Progenitor cell of endocrine pancreas (in vitro differentiated cells): ENCODE data around the gene MDM1. TPM values are rescaled to one million over a fixed set of nuclear protein-coding genes. Genes with fewer than 3 reads are reported as not detected.

Experiments used
- DNase-seq: peaks from one replicate; pipeline ENCODE4 v3.0.0; 2021; ENCODE audit warnings: low spot score; ENCODE audit not compliant: unreplicated experiment
- H3K27ac Mint-ChIP-seq: 2 replicates; pipeline ENCODE4 v1.8.0; 2021; ENCODE audit warnings: mild to moderate bottlenecking, moderate library complexity, mixed read lengths
- H3K27me3 Mint-ChIP-seq: 2 replicates; pipeline ENCODE4 v1.8.0; 2021; ENCODE audit warnings: mixed read lengths
- H3K36me3 Mint-ChIP-seq: 2 replicates; pipeline ENCODE4 v1.8.0; 2022; ENCODE audit warnings: mixed read lengths; ENCODE audit not compliant: insufficient read depth
- H3K4me1 Mint-ChIP-seq: 2 replicates; pipeline ENCODE4 v1.8.0; 2021; ENCODE audit warnings: low read depth, mixed read lengths
- H3K4me3 Mint-ChIP-seq: 2 replicates; pipeline ENCODE4 v1.8.0; 2021; ENCODE audit warnings: low read depth, mild to moderate bottlenecking, moderate library complexity, mixed read lengths
- H3K9me3 Mint-ChIP-seq: 2 replicates; pipeline ENCODE4 v1.8.0; 2021; ENCODE audit warnings: low read depth, mixed read lengths
- total RNA-seq: library from RNA; stranded (reverse); gene quantifications from 2 replicates; pipeline ENCODE4 v1.2.1, GENCODE V29; 2021
- TF ChIP-seq, protein P1 (sequence below): fragments of 200-600 bp; sonication (generic); IDR thresholded peaks from one replicate; pipeline ENCODE4 v1.5.0; 2021; ENCODE audit warnings: antibody characterized with exemption, mild to moderate bottlenecking; ENCODE audit not compliant: unreplicated experiment

The MDM1 gene
- total RNA-seq, 1 donor from 2014 or later = 24.6 TPM

DNA sequence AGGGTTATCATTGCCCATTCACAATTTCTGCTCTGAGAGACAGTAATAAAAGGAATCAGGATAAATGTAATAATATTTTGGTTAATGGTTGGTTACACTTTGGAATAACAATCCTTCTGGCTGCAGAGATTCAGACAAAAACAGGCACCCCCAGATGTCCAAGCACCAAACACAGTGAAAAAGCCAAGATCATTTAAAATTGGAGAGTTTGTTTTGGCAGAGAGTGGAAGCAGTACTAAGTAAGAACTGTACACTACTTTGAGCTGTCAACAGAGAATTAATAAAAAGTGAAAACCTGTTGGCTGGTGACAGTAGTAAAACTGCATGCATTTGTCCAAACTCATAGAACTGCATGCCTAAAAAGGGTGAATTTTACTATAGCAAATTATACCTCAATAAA, 63.2 kb downstream of the MDM1 start:
- Mint-ChIP-seq H3K27me3 (peaks cover 3% of the 10 kb centered on the region), H3K27ac (no peak overlapping the region), H3K4me1 (no peaks in the 10 kb centered on the region), H3K36me3 (no peaks in the 10 kb centered on the region), H3K4me3 (no peak overlapping the region), H3K9me3 (no peaks in the 10 kb centered on the region)
- DNase-seq = no peak
- TF ChIP-seq, protein P1, sequence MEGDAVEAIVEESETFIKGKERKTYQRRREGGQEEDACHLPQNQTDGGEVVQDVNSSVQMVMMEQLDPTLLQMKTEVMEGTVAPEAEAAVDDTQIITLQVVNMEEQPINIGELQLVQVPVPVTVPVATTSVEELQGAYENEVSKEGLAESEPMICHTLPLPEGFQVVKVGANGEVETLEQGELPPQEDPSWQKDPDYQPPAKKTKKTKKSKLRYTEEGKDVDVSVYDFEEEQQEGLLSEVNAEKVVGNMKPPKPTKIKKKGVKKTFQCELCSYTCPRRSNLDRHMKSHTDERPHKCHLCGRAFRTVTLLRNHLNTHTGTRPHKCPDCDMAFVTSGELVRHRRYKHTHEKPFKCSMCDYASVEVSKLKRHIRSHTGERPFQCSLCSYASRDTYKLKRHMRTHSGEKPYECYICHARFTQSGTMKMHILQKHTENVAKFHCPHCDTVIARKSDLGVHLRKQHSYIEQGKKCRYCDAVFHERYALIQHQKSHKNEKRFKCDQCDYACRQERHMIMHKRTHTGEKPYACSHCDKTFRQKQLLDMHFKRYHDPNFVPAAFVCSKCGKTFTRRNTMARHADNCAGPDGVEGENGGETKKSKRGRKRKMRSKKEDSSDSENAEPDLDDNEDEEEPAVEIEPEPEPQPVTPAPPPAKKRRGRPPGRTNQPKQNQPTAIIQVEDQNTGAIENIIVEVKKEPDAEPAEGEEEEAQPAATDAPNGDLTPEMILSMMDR = no peak

DNA sequence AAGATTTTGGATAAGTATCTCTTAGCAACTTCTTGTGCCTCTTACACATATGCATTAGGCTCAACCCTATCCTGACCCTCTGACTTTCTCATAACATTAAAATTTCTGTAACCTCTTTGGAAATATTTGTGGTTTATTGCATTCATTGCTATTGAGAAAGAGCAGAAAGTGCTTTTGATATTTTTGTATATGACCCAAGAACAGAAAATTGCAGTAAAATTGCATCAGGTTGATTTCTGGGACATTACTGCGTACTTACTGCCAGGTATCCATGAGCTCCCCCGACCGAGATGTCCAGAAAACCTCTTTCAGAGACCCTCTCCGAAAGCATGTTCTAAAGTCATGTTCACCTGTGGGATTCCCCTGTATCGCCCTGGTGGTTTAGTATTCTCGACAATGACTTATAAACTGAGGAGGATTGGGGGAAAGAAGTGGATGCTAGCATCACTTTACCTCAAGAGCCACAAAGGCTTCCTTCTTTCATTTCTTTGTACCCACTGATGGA, 64.2 kb downstream of the MDM1 start:
- H3K27ac Mint-ChIP-seq = no peak overlapping the region
- TF ChIP-seq, protein P1 = no peak
- no peak overlapping the region for H3K4me3 Mint-ChIP-seq
- H3K27me3 Mint-ChIP-seq = peaks cover 3% of the 10 kb centered on the region
- no peak for DNase-seq
- no peaks in the 10 kb centered on the region for H3K4me1 Mint-ChIP-seq
- no peaks in the 10 kb centered on the region for H3K36me3 Mint-ChIP-seq
- no peaks in the 10 kb centered on the region for H3K9me3 Mint-ChIP-seq

DNA sequence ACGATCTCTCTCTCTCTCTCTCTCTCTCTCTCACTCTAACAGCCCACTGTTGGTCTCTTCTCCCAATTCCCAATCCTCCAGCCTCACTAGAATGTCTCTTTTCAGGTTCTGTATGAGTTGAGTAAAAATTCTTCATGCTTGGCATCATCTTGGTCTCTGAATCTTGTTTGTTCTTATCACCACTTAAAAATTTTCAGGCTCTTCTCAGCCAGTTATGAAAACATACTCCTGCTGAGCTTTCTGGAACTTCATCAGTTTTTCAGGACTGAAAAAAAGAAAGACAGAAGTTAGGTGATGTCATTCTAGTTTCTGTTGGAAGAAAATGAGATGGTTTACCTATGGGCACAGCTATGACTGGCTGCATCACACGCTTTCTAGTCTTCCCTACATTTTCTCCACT, 67.3 kb downstream of the MDM1 start:
- no peaks in the 10 kb centered on the region for H3K36me3 Mint-ChIP-seq

DNA sequence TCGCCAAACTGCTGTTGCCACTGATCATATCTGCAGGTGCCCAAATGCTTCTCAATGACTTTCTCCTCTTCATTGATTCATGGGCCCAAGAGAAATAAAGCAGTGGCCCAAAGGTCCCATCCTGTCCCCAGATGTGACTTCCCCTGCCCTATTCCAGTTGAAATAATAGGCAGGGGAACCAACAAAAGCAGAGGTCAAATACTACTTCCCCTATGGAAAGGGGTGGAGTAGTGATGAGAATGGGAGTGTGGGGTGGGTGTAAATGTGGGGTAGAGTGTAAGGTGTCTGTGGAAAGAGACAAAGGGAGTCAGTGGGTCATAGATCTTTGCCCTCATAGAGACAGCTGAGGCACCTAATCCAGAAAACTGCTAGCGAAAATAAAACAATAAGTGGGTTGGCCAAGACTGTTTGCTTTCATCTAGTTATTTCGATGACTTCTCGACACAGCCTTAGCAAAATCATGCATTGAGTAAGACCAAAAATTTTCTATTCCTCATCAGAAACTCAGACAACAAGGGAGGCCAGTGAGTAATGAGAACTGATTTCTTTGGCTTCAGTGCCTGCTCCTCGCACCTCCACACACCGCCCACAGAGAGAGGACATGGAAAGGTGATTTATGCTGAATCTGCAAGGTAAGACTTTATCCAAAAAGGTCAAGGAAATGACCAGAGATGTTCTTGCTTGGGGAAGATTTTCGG, 67.9 kb downstream of the MDM1 start:
- no peak overlapping the region for H3K4me3 Mint-ChIP-seq
- H3K27ac Mint-ChIP-seq = no peak overlapping the region
- H3K4me1 Mint-ChIP-seq = no peaks in the 10 kb centered on the region
- H3K9me3 Mint-ChIP-seq = no peaks in the 10 kb centered on the region
- H3K27me3 Mint-ChIP-seq = peaks cover 6% of the 10 kb centered on the region
- TF ChIP-seq, protein P1 = no peak
- H3K36me3 Mint-ChIP-seq = no peaks in the 10 kb centered on the region
- DNase-seq = no peak

More for the DNA sequence above, 67.3 kb downstream of the MDM1 start:
- TF ChIP-seq, protein P1 = no peak
- no peak for DNase-seq
- Mint-ChIP-seq H3K4me3 (no peak overlapping the region), H3K4me1 (no peaks in the 10 kb centered on the region), H3K27me3 (peaks cover 6% of the 10 kb centered on the region), H3K9me3 (no peaks in the 10 kb centered on the region), H3K27ac (no peak overlapping the region)

DNA sequence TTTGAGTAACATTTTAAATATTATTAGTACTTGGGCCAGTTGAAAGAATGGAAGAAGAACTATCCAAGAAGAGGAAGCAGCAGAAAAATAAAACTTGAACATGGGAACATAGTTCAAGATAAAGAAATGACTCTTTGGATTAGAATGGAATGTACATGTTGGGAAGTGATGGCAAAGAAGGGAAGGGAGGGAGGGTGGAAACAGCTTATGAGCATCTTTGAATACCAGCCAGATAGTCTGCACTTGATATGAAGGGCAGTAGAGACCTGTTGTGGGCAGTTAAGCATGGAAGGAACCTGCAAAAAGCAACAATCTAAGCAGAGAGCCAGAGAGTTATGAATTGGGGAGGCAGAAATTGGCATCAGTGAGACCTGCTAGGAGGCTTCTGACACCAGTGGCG, 68.8 kb downstream of the MDM1 start:
- DNase-seq = no peak
- Mint-ChIP-seq H3K27ac (no peak overlapping the region), H3K9me3 (no peaks in the 10 kb centered on the region), H3K4me1 (no peaks in the 10 kb centered on the region), H3K36me3 (no peaks in the 10 kb centered on the region), H3K27me3 (peaks cover 3% of the 10 kb centered on the region), H3K4me3 (no peak overlapping the region)
- TF ChIP-seq, protein P1 = no peak
